Tibial nerve (tissue), 4 donors: ENCODE measurements around the gene CSPG4. TPM values are rescaled to one million over a fixed set of nuclear protein-coding genes. Genes with fewer than 3 reads are reported as not detected.

Source experiments
- DNase-seq, 2 donors: peaks; one replicate each; pipeline ENCODE4 v3.0.0-alpha.2; 2019; ENCODE audit warnings: low spot score in 2 of 2
- H3K27ac ChIP-seq, 4 donors: fragments of 200-600 bp; sonication (generic) in 3 of 4; one replicate each; pipeline ENCODE4 v1.5.1; 2017 to 2019; ENCODE audit warnings: mild to moderate bottlenecking in 1 of 4
- H3K27me3 ChIP-seq, 2 donors: fragments of 200-600 bp; sonication (generic) in 1 of 2; one replicate each; pipeline versions ENCODE4 v1.5.1 to v1.6.0; 2017 to 2019
- H3K36me3 ChIP-seq, 3 donors: fragments of 200-600 bp; sonication (generic); one replicate each; pipeline ENCODE4 v1.5.1; 2018 to 2019
- H3K4me1 ChIP-seq, 4 donors: fragments of 200-600 bp; sonication (generic) in 3 of 4; one replicate each; pipeline ENCODE4 v1.5.1; 2017 to 2019
- H3K4me3 ChIP-seq, 4 donors: fragments of 200-600 bp; sonication (generic) in 3 of 4; one replicate each; pipeline ENCODE4 v1.5.1; 2017 to 2019; ENCODE audit warnings: mild to moderate bottlenecking in 1 of 4, moderate library complexity in 1 of 4
- H3K9me3 ChIP-seq, 4 donors: fragments of 200-600 bp; sonication (generic) in 3 of 4; one replicate each; pipeline ENCODE4 v1.5.1; 2017 to 2019
- EP300 ChIP-seq, 2 donors: sonication (generic); formaldehyde crosslinking; IDR thresholded peaks; one replicate each; pipeline ENCODE4 v1.6.1; 2017; ENCODE audit warnings: antibody characterized with exemption in 2 of 2, mild to moderate bottlenecking in 1 of 2
- POLR2A ChIP-seq, 2 donors: fragments of 450-650 bp; IDR thresholded peaks; one replicate each; pipeline ENCODE4 v1.6.1; 2017; ENCODE audit warnings: antibody characterized with exemption in 2 of 2, mild to moderate bottlenecking in 2 of 2, moderate library complexity in 2 of 2
- WGBS, 2 donors: methylation state at CpG; one replicate each; pipeline ENCODE4 v1.1.5; 2018; 5-methylcytosine and 5-hydroxymethylcytosine counted together
- total RNA-seq, 4 donors: library from RNA; depleted of rRNA; stranded (reverse); fragments of >200 nt; gene quantifications; one replicate each; pipeline ENCODE4 v1.1.0, GENCODE V29; 2016
- TF ChIP-seq, protein P1 (sequence below), 5 experiments: fragments of 200-600 bp in 3 of 5; fragments of 450-650 bp in 2 of 5; sonication (generic) in 3 of 5; IDR thresholded peaks; one replicate each; pipeline ENCODE4 v1.5.1; 2016 to 2019; ENCODE audit warnings: antibody characterized with exemption in 5 of 5, mild to moderate bottlenecking in 3 of 5, moderate library complexity in 2 of 5

Gene CSPG4
- total RNA-seq, 4 donors from 2014 or later: 100 to 132 (median 115) TPM

DNA sequence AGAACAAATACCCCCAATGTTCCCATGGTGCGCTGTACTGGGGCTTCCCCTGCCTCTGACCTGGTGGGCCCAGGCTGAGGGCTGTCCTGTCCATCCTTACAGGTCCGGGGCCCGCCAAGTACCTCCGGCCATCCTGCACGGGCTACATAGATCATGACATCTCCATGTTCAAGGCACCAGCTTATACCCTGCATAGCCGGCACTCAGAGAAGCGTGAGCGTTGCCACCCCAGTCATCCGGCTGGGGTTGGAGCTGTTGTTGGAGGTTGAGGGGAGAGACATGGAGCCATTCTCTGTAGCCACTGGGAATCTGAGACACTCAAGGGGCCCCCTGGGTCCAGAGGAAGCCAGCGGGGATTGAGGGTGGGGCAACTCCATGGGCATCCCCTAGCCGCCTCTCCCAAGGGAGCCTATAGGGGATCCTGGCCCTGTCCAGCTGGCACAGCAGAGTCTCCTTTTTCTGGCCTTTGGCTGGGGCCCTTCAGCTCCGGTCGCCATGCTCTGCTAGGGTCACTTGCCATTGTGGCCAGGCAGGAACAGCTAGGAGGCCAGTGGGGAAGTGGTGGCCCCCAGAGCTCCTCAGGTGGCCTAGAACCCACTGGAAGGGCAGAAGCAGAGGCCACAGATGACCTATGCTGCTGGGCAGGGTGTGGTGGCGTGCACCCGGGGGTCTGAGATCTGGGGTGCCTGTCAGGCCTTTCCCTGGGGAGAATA is 12.5 kb upstream of the CSPG4 start:
- peak in 1 of 2 donors; percentile 10 for DNase-seq
- Histone ChIP-seq H3K4me1 (peaks cover 0 to 35% (median 16%) of the 10 kb centered on the region in 4 donors), H3K4me3 (no peak overlapping the region), H3K27me3 (no peaks in the 10 kb centered on the region), H3K9me3 (no peaks in the 10 kb centered on the region), H3K36me3 (no peaks in the 10 kb centered on the region), H3K27ac (peak overlapping the region in 1 of 4 donors; percentile 93)
- TF ChIP-seq POLR2A (IDR thresholded peaks at IDR 0.05) (no peak), EP300 (IDR thresholded peaks at IDR 0.05) (no peak)
- TF ChIP-seq, protein P1, sequence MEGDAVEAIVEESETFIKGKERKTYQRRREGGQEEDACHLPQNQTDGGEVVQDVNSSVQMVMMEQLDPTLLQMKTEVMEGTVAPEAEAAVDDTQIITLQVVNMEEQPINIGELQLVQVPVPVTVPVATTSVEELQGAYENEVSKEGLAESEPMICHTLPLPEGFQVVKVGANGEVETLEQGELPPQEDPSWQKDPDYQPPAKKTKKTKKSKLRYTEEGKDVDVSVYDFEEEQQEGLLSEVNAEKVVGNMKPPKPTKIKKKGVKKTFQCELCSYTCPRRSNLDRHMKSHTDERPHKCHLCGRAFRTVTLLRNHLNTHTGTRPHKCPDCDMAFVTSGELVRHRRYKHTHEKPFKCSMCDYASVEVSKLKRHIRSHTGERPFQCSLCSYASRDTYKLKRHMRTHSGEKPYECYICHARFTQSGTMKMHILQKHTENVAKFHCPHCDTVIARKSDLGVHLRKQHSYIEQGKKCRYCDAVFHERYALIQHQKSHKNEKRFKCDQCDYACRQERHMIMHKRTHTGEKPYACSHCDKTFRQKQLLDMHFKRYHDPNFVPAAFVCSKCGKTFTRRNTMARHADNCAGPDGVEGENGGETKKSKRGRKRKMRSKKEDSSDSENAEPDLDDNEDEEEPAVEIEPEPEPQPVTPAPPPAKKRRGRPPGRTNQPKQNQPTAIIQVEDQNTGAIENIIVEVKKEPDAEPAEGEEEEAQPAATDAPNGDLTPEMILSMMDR (IDR thresholded peaks at IDR 0.05): no peak
- WGBS, 2 donors: 87 to 90% methylated on average over 15 of the region's 15 CpGs

DNA sequence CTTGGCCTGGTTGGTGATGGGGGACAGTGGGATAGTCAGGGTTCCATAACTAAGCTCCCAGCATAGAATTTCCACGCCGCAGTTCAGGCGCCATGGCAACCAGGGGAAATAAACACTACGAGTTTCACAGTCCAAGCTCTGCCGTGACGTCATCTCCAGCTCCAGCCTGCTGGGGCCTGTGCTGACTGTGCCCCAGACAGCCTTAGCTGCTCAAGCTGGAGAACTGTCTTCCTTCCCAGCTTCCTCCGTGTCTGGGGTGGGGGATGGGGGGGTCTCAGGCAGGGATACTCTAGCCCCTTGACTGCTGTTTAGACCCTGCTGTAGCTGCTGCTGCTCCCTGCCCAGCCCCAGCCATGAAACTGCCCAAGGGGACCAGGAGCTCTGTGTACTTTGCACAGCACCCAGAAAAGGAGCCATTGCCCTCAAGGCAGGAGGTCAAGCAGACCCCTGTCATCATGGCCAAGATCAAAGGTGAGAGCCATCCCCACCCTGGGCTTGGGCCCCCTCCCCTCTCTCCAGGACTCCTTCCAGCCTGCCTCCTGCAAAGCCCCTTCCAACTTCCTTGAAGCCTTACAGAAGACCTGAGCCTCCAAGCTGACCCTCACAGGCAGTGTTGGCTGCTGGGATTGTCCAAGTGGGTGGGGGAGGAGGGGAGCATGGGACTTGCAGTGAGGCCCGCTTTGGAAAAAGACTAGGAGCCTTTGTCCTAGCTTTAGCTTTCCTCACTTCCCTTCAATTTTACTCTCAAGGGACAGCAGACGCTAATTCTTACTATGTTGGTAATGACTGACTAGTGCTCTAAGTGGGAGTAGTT is 11.4 kb upstream of the CSPG4 start:
- no peaks in the 10 kb centered on the region for H3K9me3 ChIP-seq
- peak overlapping the region; percentile 35 to 93 (median 84) for H3K27ac ChIP-seq
- no peaks in the 10 kb centered on the region for H3K27me3 ChIP-seq
- H3K36me3 ChIP-seq: no peaks in the 10 kb centered on the region
- no peak overlapping the region for H3K4me3 ChIP-seq
- DNase-seq: peak; percentile 86 to 91
- 9 to 14% methylated on average over 9 of the region's 9 CpGs for WGBS, 2 donors
- TF ChIP-seq EP300 (IDR thresholded peaks at IDR 0.05): peak; percentile 50 to 78
- TF ChIP-seq, protein P1 (IDR thresholded peaks at IDR 0.05): no peak
- TF ChIP-seq POLR2A (IDR thresholded peaks at IDR 0.05): peak in 1 of 2 donors; percentile 48
- H3K4me1 ChIP-seq: peaks cover 0 to 35% (median 16%) of the 10 kb centered on the region in 4 donors

DNA sequence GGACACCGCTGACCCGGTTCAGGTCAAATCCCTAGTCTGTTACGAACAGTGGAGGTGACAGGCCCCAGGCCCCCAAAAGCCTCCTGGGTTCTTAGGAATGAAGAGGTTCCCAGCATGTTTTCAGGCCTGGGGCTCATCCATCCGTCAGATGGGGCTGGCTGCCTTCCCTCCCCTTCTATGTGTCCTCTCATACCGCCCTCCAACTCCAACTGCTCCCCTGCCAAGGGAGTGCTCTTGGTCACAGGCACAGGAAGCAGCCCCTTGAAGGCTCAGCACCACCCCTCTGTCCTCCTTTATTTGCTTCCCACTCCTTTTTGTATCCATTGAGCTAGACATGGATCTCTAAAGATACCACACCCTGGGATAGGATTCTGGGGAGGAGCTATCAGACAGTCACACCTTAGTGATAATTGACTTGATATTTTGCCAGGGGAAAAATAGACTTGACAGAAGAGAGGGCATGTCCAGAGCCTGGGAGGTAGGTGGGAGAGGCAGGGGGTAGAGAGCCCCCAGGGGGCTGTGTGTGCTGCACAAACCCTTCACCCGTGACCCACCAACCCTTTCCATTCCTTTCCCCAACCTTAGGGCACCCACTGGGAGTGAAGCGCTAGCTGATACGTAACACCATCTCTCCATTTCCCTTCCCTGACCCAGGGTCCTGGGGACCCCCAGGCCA is 10.7 kb upstream of the CSPG4 start:
- H3K4me3 ChIP-seq: no peak overlapping the region
- peaks cover 0 to 43% (median 17%) of the 10 kb centered on the region in 4 donors for H3K4me1 ChIP-seq
- no peaks in the 10 kb centered on the region for H3K27me3 ChIP-seq
- no peaks in the 10 kb centered on the region for H3K9me3 ChIP-seq
- TF ChIP-seq EP300 (IDR thresholded peaks at IDR 0.05) (no peak), POLR2A (IDR thresholded peaks at IDR 0.05) (no peak)
- TF ChIP-seq, protein P1 (IDR thresholded peaks at IDR 0.05): no peak
- H3K27ac ChIP-seq: peak overlapping the region; percentile 35 to 93 (median 84)
- no peaks in the 10 kb centered on the region for H3K36me3 ChIP-seq
- WGBS, 2 donors: 59 to 64% methylated on average over 8 of the region's 8 CpGs
- no peak for DNase-seq

DNA sequence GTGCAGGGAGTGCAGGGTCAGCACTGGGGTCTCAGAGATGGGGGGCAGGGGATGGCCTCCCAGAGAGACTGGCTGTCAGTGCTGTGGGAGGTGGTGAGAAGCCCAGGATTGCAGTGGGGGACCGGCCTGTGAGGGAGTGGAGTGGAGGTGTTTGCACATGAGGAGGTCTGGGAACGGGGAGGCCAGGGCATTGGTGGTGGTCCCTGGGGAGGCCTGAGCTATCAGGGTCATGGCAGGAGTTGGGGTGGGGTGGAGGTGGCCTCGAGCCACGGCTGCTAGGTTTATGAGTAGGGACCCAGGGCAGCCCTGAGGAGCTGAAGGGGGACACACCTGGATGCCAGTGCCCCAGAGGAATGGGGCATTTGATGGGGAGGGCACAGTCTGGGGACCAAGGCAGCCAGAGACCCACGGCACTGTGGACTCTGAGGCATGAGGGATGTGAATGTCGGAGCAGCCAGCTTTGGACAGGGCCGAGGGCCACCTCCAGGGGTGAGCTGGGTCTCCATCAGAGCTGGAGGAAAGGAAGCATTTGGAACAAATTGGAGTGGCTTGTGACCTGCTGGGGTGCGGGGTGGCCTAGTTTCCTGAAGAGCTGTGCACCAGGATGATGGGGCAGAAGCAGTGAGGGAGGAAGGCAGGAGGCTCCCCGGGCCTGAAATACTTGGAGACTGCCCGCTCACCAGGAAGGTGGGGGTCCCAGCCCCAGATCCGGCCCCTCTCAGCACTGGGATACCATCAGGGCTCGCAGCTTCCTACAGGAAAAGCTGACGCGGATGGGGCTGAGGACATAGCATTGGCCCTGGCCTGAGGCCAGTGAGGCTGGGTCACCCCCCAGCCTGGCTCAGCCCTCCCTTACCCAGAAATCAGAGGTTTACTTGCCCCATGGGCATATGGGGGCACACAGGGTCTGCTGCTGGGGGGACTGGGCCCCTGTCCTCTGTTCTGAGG is 9.5 kb upstream of the CSPG4 start:
- no peaks in the 10 kb centered on the region for H3K36me3 ChIP-seq
- WGBS, 2 donors: 85 to 88% methylated on average over 10 to 11 of the region's 14 CpGs
- DNase-seq: no peak
- peak overlapping the region in 2 of 4 donors; percentile 81 to 93 for H3K27ac ChIP-seq
- H3K4me1 ChIP-seq: peaks cover 0 to 54% (median 27%) of the 10 kb centered on the region in 4 donors
- no peaks in the 10 kb centered on the region for H3K27me3 ChIP-seq
- no peaks in the 10 kb centered on the region for H3K9me3 ChIP-seq
- TF ChIP-seq, protein P1 (IDR thresholded peaks at IDR 0.05): no peak
- TF ChIP-seq POLR2A (IDR thresholded peaks at IDR 0.05) (no peak), EP300 (IDR thresholded peaks at IDR 0.05) (no peak)
- H3K4me3 ChIP-seq: no peak overlapping the region
